NCI-H2196 (cell line): Measurements from ENCODE around the gene EIF2S2.

Experiments
- DNase-seq: peaks from one replicate; lab custom pipeline; 2025; ENCODE audit not compliant: unreplicated experiment; lab: John Stamatoyannopoulos, UW

The EIF2S2 gene

GRCh38 chr20:34089655-34090345, 22.2 kb downstream of the EIF2S2 start:
- peak; percentile 54 for DNase-seq

- no peak for DNase-seq
Observed at GRCh38 chr20:34089175-34089479, 22.9 kb downstream of the EIF2S2 start.

GRCh38 chr20:34088305-34089174, 23.5 kb downstream of the EIF2S2 start:
- no peak for DNase-seq

- no peak for DNase-seq
Observed at GRCh38 chr20:34085544-34086040, 26.5 kb downstream of the EIF2S2 start.

GRCh38 chr20:34084227-34084923, 27.7 kb downstream of the EIF2S2 start:
- no peak for DNase-seq

- no peak for DNase-seq
Observed at GRCh38 chr20:34083781-34084180, 28.3 kb downstream of the EIF2S2 start.

GRCh38 chr20:34083137-34083536, 28.9 kb downstream of the EIF2S2 start:
- peak; percentile 96 for DNase-seq

GRCh38 chr20:34082232-34082887, 29.7 kb downstream of the EIF2S2 start:
- DNase-seq, result no peak

- DNase-seq, result no peak
Observed at GRCh38 chr20:34079818-34080217, 32.2 kb downstream of the EIF2S2 start.

- no peak for DNase-seq
Observed at GRCh38 chr20:34078540-34078939, 33.5 kb downstream of the EIF2S2 start.

- no peak for DNase-seq
Observed at GRCh38 chr20:34076952-34077351, 35.1 kb downstream of the EIF2S2 start.

GRCh38 chr20:34075647-34076046, 36.4 kb downstream of the EIF2S2 start:
- DNase-seq, result no peak

GRCh38 chr20:34074101-34074760, 37.8 kb downstream of the EIF2S2 start:
- DNase-seq, result no peak

- no peak for DNase-seq
Observed at GRCh38 chr20:34072778-34073177, 39.3 kb downstream of the EIF2S2 start.

GRCh38 chr20:34072076-34072475, 40.0 kb downstream of the EIF2S2 start:
- DNase-seq, result no peak

- DNase-seq, result no peak
Observed at GRCh38 chr20:34070859-34071258, 41.2 kb downstream of the EIF2S2 start.

GRCh38 chr20:34070079-34070439, 42.0 kb downstream of the EIF2S2 start:
- DNase-seq, result no peak

GRCh38 chr20:34069341-34070078, 42.5 kb downstream of the EIF2S2 start:
- DNase-seq, result peak; percentile 84

- DNase-seq, result no peak
Observed at GRCh38 chr20:34068001-34068400, 44.0 kb downstream of the EIF2S2 start.

- no peak for DNase-seq
Observed at GRCh38 chr20:34066476-34067090, 45.5 kb downstream of the EIF2S2 start.
